ENCODE results near the gene ADGRE3.

ADGRE3 gene

GRCh38 chr19:14672188-14672872, 2.3 kb downstream of the ADGRE3 start:
- DNase-seq (ENCODE audit: low read depth): no peak
- no peak for TF ChIP-seq CTCF (IDR thresholded peaks at IDR 0.05; ENCODE audit: insufficient read depth, low read depth, low read length, missing control alignments)
- no peak overlapping the region for H3K4me3 ChIP-seq (ENCODE audit: low read length)

GRCh38 chr19:14670408-14670807, 4.2 kb downstream of the ADGRE3 start:
- TF ChIP-seq CTCF (IDR thresholded peaks at IDR 0.05; ENCODE audit: insufficient read depth, low read depth, low read length, missing control alignments): no peak
- H3K4me3 ChIP-seq (ENCODE audit: low read length): no peak overlapping the region
- DNase-seq (ENCODE audit: low read depth): no peak

- H3K4me3 ChIP-seq (ENCODE audit: low read length): no peak overlapping the region
- no peak for DNase-seq (ENCODE audit: low read depth)
- no peak for TF ChIP-seq CTCF (IDR thresholded peaks at IDR 0.05; ENCODE audit: insufficient read depth, low read depth, low read length, missing control alignments)
These were observed 4.7 kb downstream of the ADGRE3 start for GRCh38 chr19:14669940-14670339.

- no peak for DNase-seq (ENCODE audit: low read depth)
- H3K4me3 ChIP-seq (ENCODE audit: low read length): no peak overlapping the region
- TF ChIP-seq CTCF (IDR thresholded peaks at IDR 0.05; ENCODE audit: insufficient read depth, low read depth, low read length, missing control alignments): no peak
These were observed 13.2 kb downstream of the ADGRE3 start for GRCh38 chr19:14661372-14661924.

GRCh38 chr19:14659874-14660489, 14.7 kb downstream of the ADGRE3 start:
- TF ChIP-seq CTCF (IDR thresholded peaks at IDR 0.05; ENCODE audit: insufficient read depth, low read depth, low read length, missing control alignments): no peak
- no peak for DNase-seq (ENCODE audit: low read depth)
- no peak overlapping the region for H3K4me3 ChIP-seq (ENCODE audit: low read length)

GRCh38 chr19:14655726-14656125, 18.9 kb downstream of the ADGRE3 start:
- no peak for TF ChIP-seq CTCF (IDR thresholded peaks at IDR 0.05; ENCODE audit: insufficient read depth, low read depth, low read length, missing control alignments)
- H3K4me3 ChIP-seq (ENCODE audit: low read length): no peak overlapping the region
- DNase-seq (ENCODE audit: low read depth): no peak

Measured in epithelial cell of esophagus (primary cell).